ENCODE results near the gene TUT1. TPM values are rescaled to one million over a fixed set of nuclear protein-coding genes. Genes with fewer than 3 reads are reported as not detected.
A peak's percentile ranks its signal among the peaks of the same experiment; 100 is the strongest.
"Not testable (repeated sequence)": the region's sequence is repeated elsewhere in the genome, so short reads cannot be mapped to it uniquely, and the experiment has no call there.

The TUT1 gene
- total and polyA plus RNA-seq, 3 experiments from 2014 or later = 13.7 to 32.7 (median 30.8) TPM

- no peak overlapping the region for H3K27ac ChIP-seq (ENCODE audit: low read depth, low read length)
- ChIA-PET POLR2A (interaction anchor here (11.9 kb wide), 1 partner anchor 18 kb away, joined by 193 read pairs; the partner anchor contains the start of gene AHNAK), CTCF (interaction anchor here (0.7 to 6.7 kb wide), 24 partner anchors 9 to 193 kb away, joined by 3 to 203 read pairs (median 4); partner anchors contain the start of genes AHNAK, EEF1G, EML3 and ROM1)
- Mint-ChIP-seq H3K27ac (peak overlapping the region in 7 of 8 donors; percentile 1 to 100 (median 97)), H3K9me3 (no peaks in the 10 kb centered on the region), H3K4me1 (peaks cover 53 to 67% (median 64%) of the 10 kb centered on the region in 3 donors), H3K36me3 (peaks cover 7 to 55% (median 10%) of the 10 kb centered on the region in 3 donors), H3K4me3 (peak overlapping the region in 2 of 7 donors; percentile 49 to 86), H3K27me3 (peaks cover 0 to 2% of the 10 kb centered on the region in 2 donors)
- H3K27me3 ChIP-seq (ENCODE audit: insufficient read depth, low read length, poor library complexity, severe bottlenecking) = no peaks in the 10 kb centered on the region
- peaks cover 25% of the 10 kb centered on the region for H3K36me3 ChIP-seq (ENCODE audit: insufficient read depth, low read length)
- H3K4me3 ChIP-seq (ENCODE audit: low read length) = no peak overlapping the region
- H3K4me1 ChIP-seq (ENCODE audit: insufficient read depth, low read length) = peaks cover 53% of the 10 kb centered on the region
- peak; percentile 67 to 87 (median 70) for DNase-seq
- no peaks in the 10 kb centered on the region for H3K9me3 ChIP-seq (ENCODE audit: low read length)
Measured at GRCh38 chr11:62560566-62561103, 30.7 kb downstream of the TUT1 start.

GRCh38 chr11:62559626-62560025 is 31.7 kb downstream of the TUT1 start:
- DNase-seq; H3K27me3 Mint-ChIP-seq; H3K27me3 ChIP-seq (ENCODE audit: insufficient read depth, low read length, poor library complexity, severe bottlenecking); H3K27ac ChIP-seq (ENCODE audit: low read depth, low read length); H3K4me3 ChIP-seq (ENCODE audit: low read length); H3K9me3 ChIP-seq (ENCODE audit: low read length); H3K9me3 Mint-ChIP-seq: not testable (repeated sequence)
- peak overlapping the region; percentile 72 to 100 (median 98) for H3K27ac Mint-ChIP-seq
- peaks cover 5 to 46% (median 7%) of the 10 kb centered on the region in 3 donors for H3K36me3 Mint-ChIP-seq
- POLR2A ChIA-PET = interaction anchor here (0.7 to 11.9 kb wide), 2 partner anchors 17 to 86 kb away, joined by 3 to 193 read pairs; partner anchors contain the start of gene AHNAK
- H3K4me3 Mint-ChIP-seq = peak overlapping the region; percentile 10 to 78 (median 31)
- Histone ChIP-seq H3K36me3 (ENCODE audit: insufficient read depth, low read length) (peaks cover 23% of the 10 kb centered on the region), H3K4me1 (ENCODE audit: insufficient read depth, low read length) (peaks cover 63% of the 10 kb centered on the region)
- CTCF ChIA-PET = interaction anchor here (0.9 to 6.7 kb wide), 12 partner anchors 8 to 170 kb away, joined by 3 to 203 read pairs (median 14); partner anchors contain the start of genes AHNAK and EEF1G
- peaks cover 61 to 74% (median 71%) of the 10 kb centered on the region in 3 donors for H3K4me1 Mint-ChIP-seq

- Mint-ChIP-seq H3K27me3 (peaks cover 0 to 2% of the 10 kb centered on the region in 2 donors), H3K9me3 (no peaks in the 10 kb centered on the region), H3K27ac (peak overlapping the region; percentile 57 to 100 (median 98)), H3K4me3 (peak overlapping the region; percentile 27 to 79 (median 46)), H3K36me3 (peaks cover 5 to 46% (median 7%) of the 10 kb centered on the region in 3 donors), H3K4me1 (peaks cover 65 to 78% (median 75%) of the 10 kb centered on the region in 3 donors)
- Histone ChIP-seq H3K27ac (ENCODE audit: low read depth, low read length) (no peak overlapping the region), H3K4me1 (ENCODE audit: insufficient read depth, low read length) (peaks cover 67% of the 10 kb centered on the region), H3K4me3 (ENCODE audit: low read length) (no peak overlapping the region), H3K36me3 (ENCODE audit: insufficient read depth, low read length) (peaks cover 23% of the 10 kb centered on the region), H3K27me3 (ENCODE audit: insufficient read depth, low read length, poor library complexity, severe bottlenecking) (no peaks in the 10 kb centered on the region), H3K9me3 (ENCODE audit: low read length) (no peaks in the 10 kb centered on the region)
- no peak for DNase-seq
- POLR2A ChIA-PET = interaction anchor here (0.6 to 11.9 kb wide), 2 partner anchors 17 to 177 kb away, joined by 6 to 193 read pairs; partner anchors contain the start of gene AHNAK
- CTCF ChIA-PET = interaction anchor here (0.9 to 6.7 kb wide), 10 partner anchors 8 to 164 kb away, joined by 3 to 203 read pairs (median 19); partner anchors contain the start of genes AHNAK and EEF1G
Measured at GRCh38 chr11:62559204-62559603, 32.1 kb downstream of the TUT1 start.

DNA sequence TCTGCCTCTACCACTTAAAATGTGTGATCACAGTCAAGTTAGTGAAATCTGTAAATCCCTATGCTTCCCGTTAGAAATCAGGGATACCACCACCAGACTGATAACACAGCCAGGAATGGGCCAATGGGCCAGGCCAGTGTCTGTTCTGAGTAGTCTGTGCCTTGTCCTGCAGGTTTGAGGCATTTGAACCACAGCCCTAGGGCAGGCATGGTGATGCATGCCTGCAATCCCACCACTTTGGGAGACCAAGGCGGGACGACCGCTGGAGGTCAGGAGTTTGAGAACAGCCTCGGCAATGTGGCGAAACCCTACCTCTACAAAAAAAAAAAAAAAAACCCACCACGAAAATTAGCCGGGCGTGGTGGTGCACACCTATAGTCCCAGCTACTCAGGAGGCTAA is 32.7 kb downstream of the TUT1 start:
- H3K36me3 Mint-ChIP-seq = peaks cover 5 to 42% (median 7%) of the 10 kb centered on the region in 3 donors
- Histone ChIP-seq H3K4me3 (ENCODE audit: low read length) (no peak overlapping the region), H3K36me3 (ENCODE audit: insufficient read depth, low read length) (peaks cover 19% of the 10 kb centered on the region), H3K4me1 (ENCODE audit: insufficient read depth, low read length) (peaks cover 73% of the 10 kb centered on the region), H3K9me3 (ENCODE audit: low read length) (no peaks in the 10 kb centered on the region), H3K27me3 (ENCODE audit: insufficient read depth, low read length, poor library complexity, severe bottlenecking) (no peaks in the 10 kb centered on the region), H3K27ac (ENCODE audit: low read depth, low read length) (peak overlapping the region; percentile 95)
- POLR2A ChIA-PET = interaction anchor here (0.6 to 11.9 kb wide), 3 partner anchors 16 to 176 kb away, joined by 6 to 193 read pairs (median 18); partner anchors contain the start of genes AHNAK and TUT1
- peak overlapping the region; percentile 97 to 100 (median 99) for H3K27ac Mint-ChIP-seq
- H3K27me3 Mint-ChIP-seq = peaks cover 0 to 2% of the 10 kb centered on the region in 2 donors
- H3K4me3 Mint-ChIP-seq = peak overlapping the region in 3 of 7 donors; percentile 83 to 95 (median 84)
- CTCF ChIA-PET = interaction anchor here (0.9 to 6.7 kb wide), 10 partner anchors 8 to 163 kb away, joined by 3 to 203 read pairs (median 8); partner anchors contain the start of genes AHNAK and EEF1G
- H3K9me3 Mint-ChIP-seq = no peaks in the 10 kb centered on the region
- DNase-seq = no peak
- peaks cover 70 to 80% (median 78%) of the 10 kb centered on the region in 3 donors for H3K4me1 Mint-ChIP-seq

- Mint-ChIP-seq H3K4me3 (peak overlapping the region; percentile 80 to 95 (median 85)), H3K27ac (peak overlapping the region; percentile 97 to 100 (median 99)), H3K27me3 (peaks cover 0 to 2% of the 10 kb centered on the region in 2 donors), H3K4me1 (peaks cover 85 to 94% (median 92%) of the 10 kb centered on the region in 3 donors), H3K36me3 (peaks cover 5 to 30% (median 7%) of the 10 kb centered on the region in 3 donors), H3K9me3 (no peaks in the 10 kb centered on the region)
- peaks cover 16% of the 10 kb centered on the region for H3K36me3 ChIP-seq (ENCODE audit: insufficient read depth, low read length)
- H3K4me1 ChIP-seq (ENCODE audit: insufficient read depth, low read length) = peaks cover 89% of the 10 kb centered on the region
- no peaks in the 10 kb centered on the region for H3K9me3 ChIP-seq (ENCODE audit: low read length)
- peak overlapping the region; percentile 70 for H3K4me3 ChIP-seq (ENCODE audit: low read length)
- peak overlapping the region; percentile 95 for H3K27ac ChIP-seq (ENCODE audit: low read depth, low read length)
- ChIA-PET POLR2A (interaction anchor here (0.6 to 11.9 kb wide), 15 partner anchors 10 to 298 kb away, joined by 3 to 193 read pairs (median 4); partner anchors contain the start of genes AHNAK, B3GAT3, C11orf98 and CSKMT), CTCF (interaction anchor here (0.7 to 6.7 kb wide), 15 partner anchors 10 to 324 kb away, joined by 3 to 203 read pairs (median 5); partner anchors contain the start of genes AHNAK, EEF1G, MTA2 and POLR2G)
- H3K27me3 ChIP-seq (ENCODE audit: insufficient read depth, low read length, poor library complexity, severe bottlenecking) = no peaks in the 10 kb centered on the region
- peak in 2 of 5 donors; percentile 83 for DNase-seq
Measured at GRCh38 chr11:62556875-62557631, 34.3 kb downstream of the TUT1 start.

- no peaks in the 10 kb centered on the region for H3K27me3 ChIP-seq (ENCODE audit: insufficient read depth, low read length, poor library complexity, severe bottlenecking)
- H3K27me3 Mint-ChIP-seq = peaks cover 0 to 5% of the 10 kb centered on the region in 2 donors
- H3K4me3 Mint-ChIP-seq = peak overlapping the region; percentile 80 to 95 (median 85)
- H3K27ac Mint-ChIP-seq = peak overlapping the region; percentile 97 to 100 (median 99)
- ChIA-PET POLR2A (interaction anchor here (0.6 to 11.9 kb wide), 15 partner anchors 14 to 325 kb away, joined by 3 to 193 read pairs (median 5); partner anchors contain the start of genes AHNAK, C11orf98, CSKMT and EEF1G), CTCF (interaction anchor here (1.3 to 6.7 kb wide), 15 partner anchors 9 to 206 kb away, joined by 3 to 203 read pairs (median 5); partner anchors contain the start of genes AHNAK, MTA2, POLR2G and TUT1)
- peaks cover 96% of the 10 kb centered on the region for H3K4me1 ChIP-seq (ENCODE audit: insufficient read depth, low read length)
- peaks cover 0 to 3% (median 0%) of the 10 kb centered on the region in 5 donors for H3K9me3 Mint-ChIP-seq
- H3K9me3 ChIP-seq (ENCODE audit: low read length) = no peaks in the 10 kb centered on the region
- DNase-seq = peak; percentile 74 to 95 (median 83)
- H3K4me3 ChIP-seq (ENCODE audit: low read length) = peak overlapping the region; percentile 70
- peaks cover 5 to 25% (median 6%) of the 10 kb centered on the region in 3 donors for H3K36me3 Mint-ChIP-seq
- peaks cover 91 to 97% (median 95%) of the 10 kb centered on the region in 3 donors for H3K4me1 Mint-ChIP-seq
- peak overlapping the region; percentile 95 for H3K27ac ChIP-seq (ENCODE audit: low read depth, low read length)
- H3K36me3 ChIP-seq (ENCODE audit: insufficient read depth, low read length) = peaks cover 16% of the 10 kb centered on the region
Measured at GRCh38 chr11:62556108-62556874, 35.0 kb downstream of the TUT1 start.

All from CD8-positive, alpha-beta memory T cell (primary cell).